HUDEP-2 (cell line): ENCODE data around the gene ANKH.

Source experiments
- DNase-seq, 76 experiments: peaks; one replicate each; lab custom pipeline; 2025; ENCODE audit not compliant: unreplicated experiment in 76 of 76; lab: John Stamatoyannopoulos, UW

Gene ANKH

DNA sequence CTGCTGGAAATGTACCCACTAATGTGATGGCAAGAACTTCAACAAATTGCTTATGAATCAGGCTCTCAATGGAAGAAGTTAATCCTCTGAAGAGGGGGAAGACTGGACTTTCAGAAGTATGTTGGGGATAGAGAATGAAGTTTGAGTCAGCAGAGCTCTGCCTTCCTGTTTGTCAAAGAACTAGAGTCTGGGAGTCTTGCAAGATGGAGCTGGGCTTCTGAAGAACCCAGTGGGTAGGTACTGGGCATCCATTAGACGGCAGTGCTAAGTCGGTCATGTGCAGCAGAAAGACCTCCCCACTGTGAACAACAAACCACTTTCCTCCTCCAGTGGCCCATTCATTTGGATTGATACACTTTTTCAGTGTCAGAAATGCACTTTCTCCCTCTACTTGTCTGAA lies 172.4 kb downstream of the ANKH start:
- no peak for DNase-seq

GRCh38 chr5:14698495-14698894 lies 173.1 kb downstream of the ANKH start:
- no peak for DNase-seq

DNA sequence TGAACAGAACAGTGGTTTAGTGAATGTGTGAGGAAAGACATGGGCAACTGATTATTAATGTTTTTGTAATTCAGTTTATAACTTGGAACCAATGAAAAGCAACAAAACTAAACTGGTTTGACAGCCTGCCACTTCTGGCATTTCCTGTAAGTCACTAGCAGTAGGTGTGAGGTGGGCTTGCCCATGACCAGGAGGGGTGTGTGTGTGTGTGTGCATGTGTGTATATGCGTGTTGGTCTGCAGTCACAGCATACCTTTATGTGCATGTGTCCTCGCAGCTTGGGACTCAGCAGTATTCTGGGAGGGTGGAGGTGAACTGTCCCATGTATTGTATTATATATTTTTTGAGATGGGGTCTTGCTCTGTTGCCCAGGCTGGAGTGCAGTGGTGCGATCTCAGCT lies 174.7 kb downstream of the ANKH start:
- no peak for DNase-seq

DNA sequence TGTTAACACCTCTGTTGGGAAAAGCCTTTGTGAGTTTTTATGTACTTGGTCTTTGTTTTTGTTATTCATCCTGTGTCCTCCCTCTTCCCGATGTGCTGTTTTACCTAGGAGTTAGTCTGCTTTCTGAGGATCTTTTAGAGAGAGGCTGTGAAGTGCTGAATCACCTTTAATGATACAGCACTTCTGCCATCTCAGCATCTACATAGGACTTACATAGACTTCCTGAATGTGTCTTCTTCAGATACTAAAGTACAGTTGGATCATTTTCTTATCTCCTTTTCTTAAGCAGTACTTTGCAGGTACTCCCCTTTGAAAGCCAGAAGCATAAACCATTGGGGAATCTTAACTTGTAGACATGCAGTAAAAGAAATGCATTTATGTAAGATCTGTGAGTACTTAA lies 175.5 kb downstream of the ANKH start:
- peak in 8 of 76 experiments; percentile 3 to 34 (median 8) for DNase-seq

DNA sequence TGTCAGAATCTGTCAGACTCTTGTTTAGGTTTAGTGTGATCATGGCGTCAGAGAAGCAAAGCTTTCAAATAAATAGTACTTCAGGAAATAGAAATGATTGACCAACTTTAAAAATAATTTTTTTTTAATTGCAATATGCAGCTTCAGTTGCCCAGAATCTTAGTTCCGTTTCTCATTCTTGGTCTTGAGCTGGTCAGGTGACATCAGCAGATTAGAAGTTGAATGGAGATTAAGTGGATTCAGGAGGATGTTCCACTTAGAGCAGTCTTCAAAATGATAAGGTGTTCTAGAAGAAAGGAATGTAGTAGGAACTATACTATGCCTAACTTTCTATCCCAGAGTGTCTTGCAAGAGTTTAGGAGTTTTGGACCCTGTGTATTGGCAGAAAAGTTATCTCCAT lies 176.4 kb downstream of the ANKH start:
- no peak for DNase-seq

- no peak for DNase-seq
Observed at GRCh38 chr5:14693070-14693469, 178.5 kb downstream of the ANKH start.

DNA sequence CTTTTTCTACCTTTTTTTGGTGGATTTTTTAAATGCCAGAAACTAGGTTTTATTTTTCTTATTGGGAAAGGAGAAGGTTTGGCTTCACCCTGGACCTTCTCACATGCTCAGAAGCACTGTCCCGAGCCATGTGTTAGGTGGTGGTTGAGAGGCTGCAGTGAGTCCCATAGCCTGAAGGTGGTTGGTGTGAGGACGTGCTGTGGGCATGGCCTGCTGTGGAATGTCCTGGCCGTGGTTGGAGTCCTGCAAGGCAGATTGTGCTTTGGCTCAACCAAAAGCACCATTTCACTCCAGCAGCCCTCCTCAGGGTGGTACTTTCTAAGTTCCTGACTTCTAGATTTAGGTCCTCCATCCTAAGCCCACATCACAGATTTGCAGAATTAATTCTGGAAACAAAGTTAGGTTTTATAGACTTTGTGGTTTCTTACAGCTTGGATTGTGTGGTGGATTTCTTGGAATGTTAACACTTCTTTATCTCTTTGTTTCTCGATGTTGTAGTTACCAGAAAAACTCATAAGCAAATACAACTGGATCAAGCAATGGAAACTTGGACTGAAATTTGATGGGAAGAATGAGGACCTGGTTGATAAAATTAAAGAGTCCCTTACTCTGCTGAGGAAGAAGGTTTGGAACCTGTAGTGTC lies 184.4 kb downstream of the ANKH start:
- no peak for DNase-seq

GRCh38 chr5:14686517-14686916 lies 185.1 kb downstream of the ANKH start:
- DNase-seq, result no peak

DNA sequence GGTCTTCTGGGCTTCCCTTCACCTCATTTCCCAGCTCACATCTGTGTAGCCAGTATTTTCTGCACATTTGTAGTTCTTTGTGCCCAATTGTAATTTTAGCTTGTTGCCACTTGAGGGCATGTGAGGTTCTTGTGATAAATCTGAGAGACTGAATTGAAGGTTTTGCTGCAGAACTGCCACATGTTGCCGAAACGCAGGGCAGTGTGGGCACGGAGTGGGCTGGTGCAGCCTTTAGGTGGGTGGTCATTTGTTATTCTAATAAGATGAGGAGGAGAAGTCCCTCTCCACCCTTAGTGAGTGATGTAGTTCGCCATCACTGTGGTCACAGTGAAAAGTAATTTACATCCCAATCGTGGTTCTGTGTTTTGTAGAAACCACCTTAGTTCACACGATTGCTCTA lies 185.8 kb downstream of the ANKH start:
- DNase-seq, result peak in 21 of 76 experiments; percentile 1 to 47 (median 26)

GRCh38 chr5:14684757-14685156 lies 186.8 kb downstream of the ANKH start:
- no peak for DNase-seq

GRCh38 chr5:14683906-14684455 lies 187.6 kb downstream of the ANKH start:
- DNase-seq, result no peak

- DNase-seq, result no peak
Observed at GRCh38 chr5:14681236-14681752, 190.3 kb downstream of the ANKH start.

GRCh38 chr5:14679595-14679994 lies 192.0 kb downstream of the ANKH start:
- DNase-seq, result no peak

GRCh38 chr5:14678773-14679334 lies 192.7 kb downstream of the ANKH start:
- DNase-seq, result no peak

DNA sequence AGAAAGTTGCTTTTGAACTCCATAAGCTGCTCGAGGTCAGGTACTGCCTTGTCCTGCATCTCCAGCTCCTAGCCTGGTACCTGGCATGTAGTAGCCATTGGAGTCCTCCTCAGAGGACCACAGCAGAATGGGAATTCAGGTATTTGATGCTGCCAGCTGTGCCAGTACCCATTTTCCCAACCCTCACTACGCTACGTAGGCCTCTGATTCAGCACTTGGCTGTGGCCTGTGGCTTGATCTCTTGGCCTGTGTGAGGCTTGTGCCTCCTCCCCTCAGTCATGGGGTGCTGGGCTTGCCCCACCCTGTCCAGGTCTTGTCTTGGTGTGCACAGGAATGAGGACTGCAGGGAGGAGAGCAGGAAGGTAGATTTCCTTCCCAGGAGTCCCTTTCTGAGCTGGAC lies 195.3 kb downstream of the ANKH start:
- peak in 52 of 76 experiments; percentile 5 to 57 (median 30) for DNase-seq

DNA sequence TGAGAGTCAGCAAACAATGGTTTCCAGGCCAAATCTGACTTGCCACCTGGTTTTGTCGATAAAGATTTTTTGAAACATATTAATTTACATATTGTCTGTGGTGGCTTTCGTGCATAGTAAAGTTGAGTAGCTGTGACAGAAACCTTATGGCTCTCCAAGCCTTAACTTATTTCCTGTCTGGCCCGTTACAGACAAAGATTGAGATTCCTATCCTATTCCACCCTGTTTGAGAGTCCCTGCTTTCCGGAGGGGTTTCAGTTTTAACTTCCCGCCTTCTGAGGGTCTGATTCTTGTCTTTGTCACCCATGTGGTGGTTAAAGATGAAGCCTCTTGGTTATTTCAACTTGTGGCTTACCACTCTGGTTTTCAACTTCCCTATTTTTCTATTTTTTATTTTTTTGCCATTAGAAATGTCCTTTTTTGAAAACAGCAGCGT lies 195.7 kb downstream of the ANKH start:
- DNase-seq, result no peak

DNA sequence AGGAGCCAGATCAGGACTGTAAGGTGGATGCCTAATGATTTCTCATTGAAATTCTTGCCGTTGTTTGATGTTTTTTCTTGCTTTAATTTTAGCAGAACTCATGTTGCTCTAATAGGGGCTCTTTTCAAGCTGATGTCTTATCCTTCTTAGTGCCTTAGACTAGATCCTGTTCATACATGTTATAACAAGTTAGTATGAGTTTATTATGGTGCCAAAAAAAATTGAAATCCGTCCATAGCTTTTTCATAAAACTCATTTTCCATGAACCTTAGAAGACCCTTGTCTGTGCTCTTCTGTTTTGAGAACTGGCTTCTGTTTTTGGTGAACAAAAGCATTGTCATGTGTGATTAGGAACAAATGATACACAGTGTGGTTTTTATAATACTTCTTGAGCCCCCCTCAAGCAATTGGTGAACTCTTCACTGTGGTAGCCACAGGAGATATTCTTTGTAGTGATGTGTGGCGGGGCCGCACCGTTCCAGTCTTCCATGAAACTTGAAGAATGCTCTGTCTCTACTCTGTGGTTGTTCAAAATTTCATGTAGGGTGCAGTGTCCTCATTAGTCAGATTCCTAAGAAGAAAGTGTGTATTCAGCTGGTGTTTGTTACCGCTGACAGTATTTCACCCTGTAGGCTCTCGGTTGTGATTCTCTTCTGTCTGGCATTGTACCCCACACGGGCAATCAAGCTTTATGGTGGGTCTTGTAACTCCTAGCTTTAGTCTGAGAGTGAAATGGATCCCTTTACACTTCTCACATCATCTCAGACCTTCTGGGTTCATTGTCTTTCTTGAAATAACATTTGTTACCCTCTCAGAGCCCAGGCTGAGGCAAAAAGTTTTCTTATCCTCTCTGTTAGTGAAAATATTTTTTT lies 196.4 kb downstream of the ANKH start:
- no peak for DNase-seq

DNA sequence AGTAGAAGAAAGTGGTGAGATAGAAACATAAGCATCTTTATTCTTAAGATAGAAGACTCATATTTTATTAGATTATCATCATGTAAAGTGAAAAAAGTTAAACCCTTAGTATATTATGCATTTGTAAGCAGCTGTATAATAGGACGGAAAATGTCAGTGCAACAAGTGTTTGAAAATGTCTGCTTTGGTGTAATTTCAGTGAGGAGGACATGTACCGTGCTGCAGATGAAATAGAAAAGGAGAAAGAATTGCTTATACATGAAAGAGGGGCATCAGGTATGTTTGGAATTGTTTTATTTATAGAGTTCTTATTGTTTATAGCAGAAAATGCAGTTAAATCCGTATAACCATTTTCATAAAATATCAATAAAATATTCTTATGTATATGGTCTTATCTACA lies 198.1 kb downstream of the ANKH start:
- DNase-seq, result no peak

DNA sequence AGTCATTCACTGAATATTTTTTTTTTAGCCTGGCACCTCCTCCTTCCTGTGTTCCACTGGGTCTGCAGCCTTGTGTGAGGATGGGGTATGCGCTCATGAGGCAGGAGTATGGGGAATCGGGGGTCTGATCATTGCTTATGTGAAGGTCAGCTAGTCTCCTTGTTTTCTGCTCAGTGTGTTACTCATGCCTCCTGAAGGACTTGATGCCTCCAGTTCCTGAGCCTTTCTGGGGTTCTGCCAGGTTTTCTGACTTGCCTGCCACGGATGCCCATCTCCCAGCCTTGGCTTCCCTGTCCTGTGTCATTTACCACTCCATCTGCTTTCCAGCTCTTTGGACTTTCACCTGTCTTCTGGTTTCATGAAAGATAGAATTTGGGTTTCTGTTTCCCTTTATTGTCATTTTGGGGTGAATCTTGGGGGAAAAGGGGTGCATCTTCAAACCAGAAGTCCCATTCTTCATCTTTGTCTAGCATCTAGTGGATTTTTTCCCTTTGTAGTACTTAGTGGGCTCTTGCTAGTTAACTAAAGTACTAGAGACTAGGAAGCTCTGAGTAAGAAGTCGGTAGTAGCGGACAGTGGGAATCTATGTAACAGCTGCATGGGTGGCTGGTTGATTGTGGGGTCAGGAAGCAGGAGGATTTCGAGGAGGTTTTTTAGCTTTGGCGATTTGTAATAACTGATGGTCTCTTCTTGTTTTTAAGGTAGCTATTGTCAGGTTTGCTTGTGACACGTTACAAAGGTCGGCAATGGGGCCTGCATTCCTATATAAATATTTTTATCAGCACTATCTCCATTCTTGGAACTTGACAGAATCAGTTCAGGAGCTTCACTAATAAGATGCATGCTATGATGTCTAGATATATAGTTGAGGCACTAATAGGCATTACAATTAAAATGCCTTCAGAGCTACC lies 198.8 kb downstream of the ANKH start:
- no peak for DNase-seq

- no peak for DNase-seq
Observed at GRCh38 chr5:14672082-14672481, 199.5 kb downstream of the ANKH start.
